ENCODE data around the gene OR2Z1.

DNA sequence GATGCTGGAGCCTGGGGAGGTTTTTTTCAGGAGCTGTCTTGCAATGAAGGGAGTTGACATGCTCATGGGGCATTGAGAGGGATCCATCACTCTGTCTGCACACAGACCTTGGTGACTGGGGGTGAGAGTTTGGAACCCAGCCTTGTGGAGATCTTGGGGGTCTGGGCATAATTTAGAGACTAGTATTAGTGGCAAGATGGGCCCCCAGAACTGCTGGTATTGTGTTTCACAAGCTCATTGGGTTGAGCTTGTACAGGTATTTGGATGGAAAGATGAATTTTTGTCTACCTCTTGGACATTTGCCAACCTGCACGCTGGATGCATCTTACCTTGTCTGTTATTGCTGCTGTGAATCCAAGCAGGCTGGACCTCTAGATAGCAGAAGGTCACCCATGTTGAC, at the start of gene OR2Z1:
- TF ChIP-seq, protein P1, sequence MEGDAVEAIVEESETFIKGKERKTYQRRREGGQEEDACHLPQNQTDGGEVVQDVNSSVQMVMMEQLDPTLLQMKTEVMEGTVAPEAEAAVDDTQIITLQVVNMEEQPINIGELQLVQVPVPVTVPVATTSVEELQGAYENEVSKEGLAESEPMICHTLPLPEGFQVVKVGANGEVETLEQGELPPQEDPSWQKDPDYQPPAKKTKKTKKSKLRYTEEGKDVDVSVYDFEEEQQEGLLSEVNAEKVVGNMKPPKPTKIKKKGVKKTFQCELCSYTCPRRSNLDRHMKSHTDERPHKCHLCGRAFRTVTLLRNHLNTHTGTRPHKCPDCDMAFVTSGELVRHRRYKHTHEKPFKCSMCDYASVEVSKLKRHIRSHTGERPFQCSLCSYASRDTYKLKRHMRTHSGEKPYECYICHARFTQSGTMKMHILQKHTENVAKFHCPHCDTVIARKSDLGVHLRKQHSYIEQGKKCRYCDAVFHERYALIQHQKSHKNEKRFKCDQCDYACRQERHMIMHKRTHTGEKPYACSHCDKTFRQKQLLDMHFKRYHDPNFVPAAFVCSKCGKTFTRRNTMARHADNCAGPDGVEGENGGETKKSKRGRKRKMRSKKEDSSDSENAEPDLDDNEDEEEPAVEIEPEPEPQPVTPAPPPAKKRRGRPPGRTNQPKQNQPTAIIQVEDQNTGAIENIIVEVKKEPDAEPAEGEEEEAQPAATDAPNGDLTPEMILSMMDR (IDR thresholded peaks at IDR 0.05), result no peak
- TF ChIP-seq POLR2A (IDR thresholded peaks at IDR 0.05), result no peak
